ENCODE measurements around the gene FOXB1.

The FOXB1 gene

DNA sequence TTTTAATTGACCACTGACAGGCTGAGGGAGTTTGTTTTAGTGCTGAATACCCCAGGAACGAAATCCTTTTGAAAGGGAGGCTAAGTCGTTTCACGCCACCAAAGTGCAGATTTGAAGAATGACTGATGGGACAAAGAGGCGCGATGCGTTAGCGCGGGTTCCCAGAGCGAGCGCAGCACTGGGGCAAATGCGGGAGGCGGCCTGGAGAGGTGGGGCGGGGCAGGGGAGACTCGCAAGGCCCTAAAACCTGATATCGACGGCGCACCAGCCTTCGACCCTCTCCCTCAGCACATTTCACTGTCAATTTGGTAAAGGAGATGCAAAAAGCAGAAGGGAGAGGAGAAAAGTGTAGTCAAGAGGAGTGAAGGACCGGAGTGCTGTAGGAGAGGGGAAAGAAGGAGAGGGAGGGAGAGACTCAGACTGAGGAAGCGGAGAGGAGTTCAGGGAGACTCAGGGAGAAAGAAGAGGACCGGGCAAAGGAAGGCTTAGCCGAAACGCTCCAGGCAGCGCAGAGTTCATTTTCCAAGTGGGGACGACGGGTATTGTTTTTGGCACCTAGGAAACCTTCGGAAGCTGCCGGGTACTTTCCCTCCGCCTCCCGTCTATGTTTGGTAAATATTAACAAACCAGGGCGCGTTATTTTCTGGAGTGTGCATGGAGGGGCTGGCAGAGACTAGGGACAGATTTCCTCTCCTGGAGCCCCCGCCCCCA lies 3.8 kb upstream of the FOXB1 start:
- Histone ChIP-seq H3K4me3 (ENCODE audit: low read length) (no peak overlapping the region), H3K4me1 (ENCODE audit: control insufficient read depth, low read depth, low read length) (peaks cover 9% of the 10 kb centered on the region)
- peak; percentile 72 for DNase-seq

DNA sequence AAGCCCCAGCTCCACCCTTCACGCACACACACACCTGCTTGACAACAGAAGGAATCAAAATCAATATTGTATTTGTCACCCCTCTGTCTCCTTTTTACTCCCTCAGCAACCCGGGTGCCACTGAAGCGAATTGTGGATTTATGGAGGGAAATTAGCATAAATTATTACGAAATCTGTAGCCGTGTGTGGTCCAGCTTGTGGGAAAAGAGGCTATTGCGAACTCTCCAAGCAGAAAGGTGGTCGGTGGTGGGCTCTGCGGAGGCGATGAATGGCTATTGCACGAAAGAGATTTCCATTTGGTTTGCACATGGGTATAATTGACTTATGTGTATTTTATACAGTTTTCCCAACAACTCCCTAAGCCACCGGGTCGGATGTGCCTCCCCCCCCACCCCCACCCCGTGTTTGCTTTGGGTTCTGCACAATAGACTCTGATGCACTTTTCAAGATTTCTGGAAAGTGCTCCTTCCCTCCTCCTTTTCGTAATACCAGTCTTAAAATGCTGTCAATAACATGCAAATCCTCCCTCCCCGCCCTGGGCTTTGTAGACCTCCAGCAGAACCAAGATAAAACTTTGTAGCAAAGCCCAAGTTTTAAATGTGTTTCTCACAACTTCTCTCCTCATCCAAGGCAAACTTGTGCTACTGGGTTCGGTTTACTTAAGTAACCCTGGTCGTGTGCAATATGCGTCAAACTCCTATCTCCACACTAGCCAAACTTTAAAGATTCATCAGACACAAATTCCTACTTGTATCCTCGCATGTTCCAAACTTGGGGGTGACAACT lies 3.1 kb upstream of the FOXB1 start:
- Histone ChIP-seq H3K56ac (ENCODE audit: low read length) (no peak overlapping the region), H3K79me1 (ENCODE audit: low read length) (no peaks in the 10 kb centered on the region), H3K27me3 (ENCODE audit: insufficient read depth, low read length, poor library complexity) (peaks cover 49% of the 10 kb centered on the region), H3K79me2 (ENCODE audit: control insufficient read depth, insufficient read depth, low read length) (no peaks in the 10 kb centered on the region), H3K9ac (ENCODE audit: low read length) (no peak overlapping the region), H3K4me3 (ENCODE audit: low read length) (no peak overlapping the region), H3K4ac (ENCODE audit: low read depth, low read length) (no peak overlapping the region), H3K4me1 (ENCODE audit: control insufficient read depth, low read depth, low read length) (peaks cover 6% of the 10 kb centered on the region), H2BK120ac (ENCODE audit: low read depth, low read length) (no peak overlapping the region), H4K5ac (ENCODE audit: low read length) (no peak overlapping the region), H3K4me2 (ENCODE audit: low read length) (no peak overlapping the region), H3K27ac (ENCODE audit: low read depth, low read length) (no peak overlapping the region), H3K36me3 (ENCODE audit: control insufficient read depth, insufficient read depth, low read length) (no peaks in the 10 kb centered on the region), H2BK5ac (ENCODE audit: low read length) (no peak overlapping the region), H3K23ac (ENCODE audit: low read length) (peak overlapping the region; percentile 90), H2BK15ac (replicated peaks; ENCODE audit: low read depth) (no peak overlapping the region), H4K8ac (ENCODE audit: low read depth, low read length) (no peak overlapping the region), H2AK5ac (ENCODE audit: low read length) (no peak overlapping the region), H3K18ac (ENCODE audit: low read length) (no peak overlapping the region)
- no peak for DNase-seq
- WGBS (ENCODE audit: extremely low coverage, insufficient coverage, low lambda C conversion rate), result no CpG with 5 or more reads among the region's 19 CpGs

More for the DNA sequence above, 3.8 kb upstream of the FOXB1 start:
- Histone ChIP-seq H3K27me3 (ENCODE audit: insufficient read depth, low read length, poor library complexity) (peaks cover 49% of the 10 kb centered on the region), H3K56ac (ENCODE audit: low read length) (peak overlapping the region; percentile 59), H3K4ac (ENCODE audit: low read depth, low read length) (no peak overlapping the region), H2BK5ac (ENCODE audit: low read length) (no peak overlapping the region), H3K4me2 (ENCODE audit: low read length) (peak overlapping the region; percentile 43), H3K36me3 (ENCODE audit: control insufficient read depth, insufficient read depth, low read length) (no peaks in the 10 kb centered on the region), H2BK120ac (ENCODE audit: low read depth, low read length) (no peak overlapping the region), H3K23ac (ENCODE audit: low read length) (no peak overlapping the region), H3K27ac (ENCODE audit: low read depth, low read length) (no peak overlapping the region), H4K5ac (ENCODE audit: low read length) (no peak overlapping the region), H3K79me2 (ENCODE audit: control insufficient read depth, insufficient read depth, low read length) (no peaks in the 10 kb centered on the region), H3K18ac (ENCODE audit: low read length) (peak overlapping the region; percentile 31), H2BK15ac (replicated peaks; ENCODE audit: low read depth) (no peak overlapping the region), H4K8ac (ENCODE audit: low read depth, low read length) (no peak overlapping the region), H2AK5ac (ENCODE audit: low read length) (no peak overlapping the region), H3K9ac (ENCODE audit: low read length) (no peak overlapping the region), H3K79me1 (ENCODE audit: low read length) (no peaks in the 10 kb centered on the region)
- WGBS (ENCODE audit: extremely low coverage, insufficient coverage, low lambda C conversion rate), result no CpG with 5 or more reads among the region's 33 CpGs

DNA sequence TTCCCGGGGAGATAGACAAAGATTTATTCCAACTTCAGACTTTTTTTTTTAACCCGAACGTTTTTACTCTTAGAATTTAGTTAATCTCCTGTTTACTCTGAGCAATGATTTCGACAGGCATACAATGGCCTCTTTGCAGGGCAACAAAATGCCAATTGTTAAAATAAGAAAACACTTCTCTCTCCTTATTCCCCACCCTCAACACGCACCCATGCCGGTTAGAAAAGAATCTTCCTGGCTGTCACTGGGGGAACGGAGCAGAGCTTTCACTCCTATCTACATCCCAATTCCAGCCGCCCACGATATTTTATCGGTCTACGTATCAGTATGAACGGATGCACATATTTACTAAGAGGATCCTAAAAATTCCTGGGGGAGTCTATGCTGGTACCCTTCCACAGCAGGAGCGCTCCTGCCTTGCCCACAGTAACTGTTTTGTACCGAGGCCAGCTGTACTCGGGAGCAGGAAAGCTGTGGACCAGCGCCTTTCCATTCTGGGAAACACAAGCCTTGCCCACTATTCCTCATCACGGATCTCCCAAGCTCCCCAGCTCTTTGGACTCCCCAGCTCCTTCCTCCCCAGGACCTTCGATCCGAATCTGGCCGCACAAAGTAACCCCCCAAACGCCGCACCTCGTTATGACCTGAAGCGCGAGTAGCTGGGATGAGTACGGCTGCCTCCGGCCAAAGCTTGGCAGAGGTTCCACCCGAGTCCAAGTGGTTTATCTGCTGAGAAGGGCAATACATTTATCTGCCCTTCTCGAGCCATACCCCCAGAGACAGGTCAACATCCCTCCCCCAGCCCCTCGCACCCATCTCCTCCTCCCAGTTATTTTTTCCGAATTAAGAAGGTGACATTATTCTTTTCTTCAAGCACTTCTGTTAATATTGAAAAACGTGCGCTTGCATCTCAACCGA lies 2.2 kb upstream of the FOXB1 start:
- H2BK15ac ChIP-seq (replicated peaks; ENCODE audit: low read depth), result no peak overlapping the region
- H3K23ac ChIP-seq (ENCODE audit: low read length), result peak overlapping the region; percentile 90
- no peak overlapping the region for H2BK5ac ChIP-seq (ENCODE audit: low read length)
- no peak overlapping the region for H3K18ac ChIP-seq (ENCODE audit: low read length)
- H3K4ac ChIP-seq (ENCODE audit: low read depth, low read length), result no peak overlapping the region
- H3K4me3 ChIP-seq (ENCODE audit: low read length), result no peak overlapping the region
- H3K9ac ChIP-seq (ENCODE audit: low read length), result no peak overlapping the region
- peaks cover 50% of the 10 kb centered on the region for H3K27me3 ChIP-seq (ENCODE audit: insufficient read depth, low read length, poor library complexity)
- no peak overlapping the region for H3K56ac ChIP-seq (ENCODE audit: low read length)
- H4K8ac ChIP-seq (ENCODE audit: low read depth, low read length), result no peak overlapping the region
- no peak for DNase-seq
- H3K27ac ChIP-seq (ENCODE audit: low read depth, low read length), result no peak overlapping the region
- H3K36me3 ChIP-seq (ENCODE audit: control insufficient read depth, insufficient read depth, low read length), result no peaks in the 10 kb centered on the region
- H2AK5ac ChIP-seq (ENCODE audit: low read length), result no peak overlapping the region
- no peak overlapping the region for H4K5ac ChIP-seq (ENCODE audit: low read length)
- H3K79me1 ChIP-seq (ENCODE audit: low read length), result no peaks in the 10 kb centered on the region
- H2BK120ac ChIP-seq (ENCODE audit: low read depth, low read length), result no peak overlapping the region
- WGBS (ENCODE audit: extremely low coverage, insufficient coverage, low lambda C conversion rate), result no CpG with 5 or more reads among the region's 34 CpGs
- H3K4me2 ChIP-seq (ENCODE audit: low read length), result no peak overlapping the region
- peaks cover 6% of the 10 kb centered on the region for H3K4me1 ChIP-seq (ENCODE audit: control insufficient read depth, low read depth, low read length)
- no peaks in the 10 kb centered on the region for H3K79me2 ChIP-seq (ENCODE audit: control insufficient read depth, insufficient read depth, low read length)

DNA sequence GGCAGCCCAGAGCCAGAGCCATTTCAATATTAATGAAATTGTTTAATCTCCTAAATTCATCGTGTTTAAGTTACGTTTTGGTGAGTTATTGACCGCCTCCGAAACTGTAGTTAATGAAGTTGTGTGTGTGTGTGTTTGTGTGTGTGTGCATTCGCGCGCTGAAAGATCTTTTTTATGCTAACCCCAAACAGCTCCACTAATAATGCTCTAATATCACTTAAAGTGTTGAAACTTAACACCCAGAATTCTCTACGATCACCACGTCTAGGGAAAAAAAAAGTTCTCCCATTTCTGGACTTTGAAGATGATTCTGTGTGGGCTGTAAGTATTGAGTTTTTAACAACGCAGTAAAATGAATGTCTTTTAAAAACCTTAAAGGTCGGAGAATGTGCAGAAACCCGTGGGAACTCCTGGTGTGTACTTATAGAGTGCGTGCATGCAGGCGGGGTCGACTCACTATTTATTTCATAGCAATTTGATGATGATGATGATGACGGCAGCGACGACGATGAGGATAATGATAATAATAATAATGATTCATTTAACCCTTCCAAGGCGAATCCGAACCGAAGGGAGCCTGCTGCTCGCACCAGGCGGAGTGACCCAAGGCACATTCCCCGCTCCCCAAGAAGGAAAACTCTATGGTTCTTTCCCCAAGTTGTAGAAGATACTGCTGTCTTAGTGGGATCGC lies 1.4 kb upstream of the FOXB1 start:
- H3K27me3 ChIP-seq (ENCODE audit: insufficient read depth, low read length, poor library complexity), result peaks cover 50% of the 10 kb centered on the region

DNA sequence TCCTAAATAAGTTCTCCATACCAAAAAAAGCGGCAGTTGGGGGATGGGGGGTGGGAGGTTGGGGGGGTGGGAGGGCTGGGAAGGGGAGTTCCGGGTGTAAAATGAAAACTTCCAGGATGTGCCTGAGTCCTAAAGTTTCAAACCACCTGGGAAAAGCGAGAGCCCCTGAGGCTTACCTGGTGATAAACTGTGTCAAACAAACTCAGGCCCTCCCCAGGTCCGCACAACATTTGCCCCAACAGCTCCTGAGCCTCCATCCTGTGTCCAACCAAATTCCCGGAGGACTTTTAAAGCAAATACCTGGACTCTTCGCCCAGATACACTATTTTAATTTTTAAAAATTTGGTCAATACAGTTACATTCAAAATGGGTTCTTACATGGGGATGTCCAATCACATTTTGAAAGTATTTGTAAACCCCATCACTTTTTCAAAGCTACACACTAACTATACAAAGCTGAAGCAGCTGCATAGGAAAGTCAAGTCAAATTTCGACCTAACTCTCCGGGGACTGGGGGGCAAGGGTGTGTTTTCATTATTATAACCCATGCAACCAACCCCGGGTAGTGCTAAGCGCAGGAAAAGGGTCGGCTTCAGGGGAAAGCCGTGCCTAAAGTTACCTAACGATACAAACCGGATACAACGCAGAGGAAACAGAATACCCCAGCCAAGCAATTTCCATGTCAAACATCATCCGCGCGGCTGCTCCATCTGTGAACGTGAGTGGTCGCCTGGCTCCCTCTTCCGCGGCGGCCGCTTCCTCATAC lies 685 bp upstream of the FOXB1 start:
- no peak overlapping the region for H2AK5ac ChIP-seq (ENCODE audit: low read length)
- peak overlapping the region; percentile 90 for H3K4me2 ChIP-seq (ENCODE audit: low read length)
- H3K23ac ChIP-seq (ENCODE audit: low read length), result no peak overlapping the region
- no peaks in the 10 kb centered on the region for H3K79me2 ChIP-seq (ENCODE audit: control insufficient read depth, insufficient read depth, low read length)
- no peaks in the 10 kb centered on the region for H3K36me3 ChIP-seq (ENCODE audit: control insufficient read depth, insufficient read depth, low read length)
- no peak overlapping the region for H4K5ac ChIP-seq (ENCODE audit: low read length)
- H3K4me3 ChIP-seq (ENCODE audit: low read length), result peak overlapping the region; percentile 20
- H2BK5ac ChIP-seq (ENCODE audit: low read length), result no peak overlapping the region
- no peaks in the 10 kb centered on the region for H3K79me1 ChIP-seq (ENCODE audit: low read length)
- no CpG with 5 or more reads among the region's 24 CpGs for WGBS (ENCODE audit: extremely low coverage, insufficient coverage, low lambda C conversion rate)
- H3K18ac ChIP-seq (ENCODE audit: low read length), result no peak overlapping the region
- no peak overlapping the region for H2BK120ac ChIP-seq (ENCODE audit: low read depth, low read length)
- H3K4ac ChIP-seq (ENCODE audit: low read depth, low read length), result no peak overlapping the region
- H3K9ac ChIP-seq (ENCODE audit: low read length), result peak overlapping the region; percentile 18
- DNase-seq, result no peak
- no peak overlapping the region for H3K27ac ChIP-seq (ENCODE audit: low read depth, low read length)
- H3K27me3 ChIP-seq (ENCODE audit: insufficient read depth, low read length, poor library complexity), result peaks cover 46% of the 10 kb centered on the region
- no peak overlapping the region for H2BK15ac ChIP-seq (replicated peaks; ENCODE audit: low read depth)
- H3K56ac ChIP-seq (ENCODE audit: low read length), result no peak overlapping the region
- no peak overlapping the region for H4K8ac ChIP-seq (ENCODE audit: low read depth, low read length)
- peaks cover 6% of the 10 kb centered on the region for H3K4me1 ChIP-seq (ENCODE audit: control insufficient read depth, low read depth, low read length)

More for the DNA sequence above, 1.4 kb upstream of the FOXB1 start:
- DNase-seq, result no peak
- Histone ChIP-seq H3K56ac (ENCODE audit: low read length) (no peak overlapping the region), H3K4me1 (ENCODE audit: control insufficient read depth, low read depth, low read length) (peaks cover 6% of the 10 kb centered on the region), H2BK120ac (ENCODE audit: low read depth, low read length) (no peak overlapping the region), H3K79me2 (ENCODE audit: control insufficient read depth, insufficient read depth, low read length) (no peaks in the 10 kb centered on the region), H2AK5ac (ENCODE audit: low read length) (no peak overlapping the region), H3K36me3 (ENCODE audit: control insufficient read depth, insufficient read depth, low read length) (no peaks in the 10 kb centered on the region), H4K5ac (ENCODE audit: low read length) (no peak overlapping the region), H3K9ac (ENCODE audit: low read length) (no peak overlapping the region), H4K8ac (ENCODE audit: low read depth, low read length) (no peak overlapping the region), H3K23ac (ENCODE audit: low read length) (no peak overlapping the region), H3K4me2 (ENCODE audit: low read length) (no peak overlapping the region), H3K18ac (ENCODE audit: low read length) (no peak overlapping the region), H3K27ac (ENCODE audit: low read depth, low read length) (no peak overlapping the region), H3K79me1 (ENCODE audit: low read length) (no peaks in the 10 kb centered on the region), H2BK5ac (ENCODE audit: low read length) (no peak overlapping the region), H2BK15ac (replicated peaks; ENCODE audit: low read depth) (no peak overlapping the region), H3K4ac (ENCODE audit: low read depth, low read length) (no peak overlapping the region), H3K4me3 (ENCODE audit: low read length) (no peak overlapping the region)
- WGBS (ENCODE audit: extremely low coverage, insufficient coverage, low lambda C conversion rate), result no CpG with 5 or more reads among the region's 26 CpGs
